ENCODE data around the gene TSHZ3.

Gene TSHZ3

DNA sequence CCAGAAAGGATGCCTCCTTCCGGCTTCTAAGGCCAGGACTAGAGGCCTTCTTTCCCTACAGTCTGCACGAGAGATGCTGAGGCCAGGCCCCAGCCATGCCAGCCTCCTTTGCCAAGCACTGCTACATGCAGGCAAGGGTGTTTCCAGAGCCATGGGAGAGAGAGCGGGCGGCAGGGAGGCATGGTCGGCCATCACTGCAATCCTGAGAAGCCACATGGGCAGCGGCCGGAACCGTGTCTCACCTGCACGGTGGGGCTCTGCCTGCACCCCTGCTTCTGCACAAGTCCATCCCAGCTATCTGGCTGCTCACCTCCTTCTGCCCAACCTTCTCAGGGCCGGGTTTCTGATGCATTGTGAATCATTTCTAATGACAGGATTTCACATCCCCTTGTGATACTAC, 35.1 kb downstream of the TSHZ3 start:
- no peak for DNase-seq (ENCODE audit: extremely low read depth in 1 of 2, low read depth in 1 of 2)

DNA sequence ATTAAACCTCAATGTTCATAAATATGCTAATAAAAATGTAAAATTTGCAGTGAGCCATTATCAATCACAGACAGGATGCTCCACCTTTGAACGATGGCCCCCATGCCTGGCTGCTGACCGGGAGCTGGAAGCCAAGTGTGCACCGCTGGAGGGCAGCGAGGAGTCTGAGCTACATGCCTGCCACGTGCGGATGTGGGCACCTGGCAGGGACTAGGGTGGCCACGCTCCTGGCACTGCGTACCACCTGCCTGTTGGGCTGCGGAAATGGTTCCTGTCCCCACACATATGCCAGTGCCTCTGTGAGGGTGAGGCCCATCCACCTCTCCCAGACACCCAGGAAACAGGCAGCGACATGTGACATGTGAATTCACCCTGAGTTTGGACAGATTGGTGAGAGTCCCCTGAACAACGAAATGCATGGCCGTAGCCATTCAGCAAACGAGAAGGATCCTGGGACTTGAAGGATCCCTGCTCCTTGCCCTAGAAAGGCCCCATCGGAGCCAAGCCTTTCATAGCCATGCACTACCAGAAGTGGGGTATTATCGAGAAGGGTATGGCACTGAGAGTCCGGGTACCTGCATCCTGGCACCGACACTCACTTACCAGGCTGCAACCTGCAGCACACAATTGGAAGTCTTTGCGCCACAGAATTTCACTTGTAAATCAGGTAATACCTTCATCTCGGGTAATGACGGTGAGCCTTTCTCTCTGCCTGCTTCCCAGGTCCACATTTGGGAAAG, 35.8 kb downstream of the TSHZ3 start:
- no peak for DNase-seq (ENCODE audit: extremely low read depth in 1 of 2, low read depth in 1 of 2)

DNA sequence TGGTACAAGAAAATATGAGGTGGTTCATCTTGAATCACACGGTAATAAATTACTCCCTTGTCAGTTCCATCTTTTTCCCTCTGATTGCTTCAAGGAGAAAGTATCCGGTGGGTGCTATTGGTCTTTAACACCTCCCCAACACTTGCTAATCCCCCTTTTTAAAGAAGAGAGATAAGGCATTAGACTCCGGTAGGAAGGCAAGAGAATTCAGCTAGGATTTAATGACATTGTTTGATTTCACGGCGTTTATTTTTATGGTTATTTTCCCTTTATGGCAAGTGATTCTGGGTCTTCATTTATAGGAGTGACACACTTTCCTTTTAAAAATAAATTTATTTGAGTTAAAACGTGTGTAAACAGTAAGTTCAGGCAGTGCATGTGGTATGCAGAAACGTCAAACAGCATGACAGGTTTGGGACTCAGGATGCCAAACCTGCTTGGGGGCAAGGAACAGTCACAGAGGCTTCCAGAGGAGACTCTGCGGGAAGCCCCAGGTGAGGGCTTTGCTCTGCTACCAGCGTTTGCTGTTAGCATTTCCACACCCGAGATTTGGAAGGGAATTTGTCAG, 36.5 kb downstream of the TSHZ3 start:
- DNase-seq (ENCODE audit: extremely low read depth in 1 of 2, low read depth in 1 of 2), result no peak

DNA sequence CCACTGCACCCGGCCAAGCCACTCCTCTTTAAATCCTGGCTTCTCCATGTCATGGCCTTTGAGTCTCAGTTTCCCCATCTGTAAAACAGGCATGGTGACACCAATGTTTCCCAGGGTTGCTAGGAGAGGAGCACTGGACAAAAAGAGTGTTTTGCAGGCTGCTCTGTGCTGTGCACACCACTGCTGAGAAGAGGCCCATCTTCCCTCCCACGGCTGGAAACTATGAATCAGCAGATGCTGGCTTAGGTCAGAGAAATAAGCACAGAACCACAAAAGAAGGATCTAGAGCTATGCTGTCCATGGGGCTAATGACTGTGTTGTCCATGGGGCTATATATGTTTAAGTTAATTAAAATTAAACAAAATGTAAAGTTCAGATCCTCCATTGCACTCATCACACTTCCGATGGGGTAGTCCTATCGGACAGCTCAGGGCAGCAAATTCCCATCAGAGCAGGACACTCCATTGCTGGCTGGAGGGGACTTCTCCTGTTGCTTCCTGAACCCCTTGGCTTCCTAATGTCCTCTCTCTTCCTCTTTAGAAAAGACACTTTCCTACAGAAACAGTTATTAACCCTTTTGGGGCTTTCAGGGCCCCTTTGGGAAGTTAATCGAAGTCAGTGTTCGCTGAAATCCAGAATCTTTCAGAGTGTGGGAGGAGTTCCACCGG, 37.1 kb downstream of the TSHZ3 start:
- DNase-seq (ENCODE audit: extremely low read depth in 1 of 2, low read depth in 1 of 2), result peak; percentile 11 to 34

DNA sequence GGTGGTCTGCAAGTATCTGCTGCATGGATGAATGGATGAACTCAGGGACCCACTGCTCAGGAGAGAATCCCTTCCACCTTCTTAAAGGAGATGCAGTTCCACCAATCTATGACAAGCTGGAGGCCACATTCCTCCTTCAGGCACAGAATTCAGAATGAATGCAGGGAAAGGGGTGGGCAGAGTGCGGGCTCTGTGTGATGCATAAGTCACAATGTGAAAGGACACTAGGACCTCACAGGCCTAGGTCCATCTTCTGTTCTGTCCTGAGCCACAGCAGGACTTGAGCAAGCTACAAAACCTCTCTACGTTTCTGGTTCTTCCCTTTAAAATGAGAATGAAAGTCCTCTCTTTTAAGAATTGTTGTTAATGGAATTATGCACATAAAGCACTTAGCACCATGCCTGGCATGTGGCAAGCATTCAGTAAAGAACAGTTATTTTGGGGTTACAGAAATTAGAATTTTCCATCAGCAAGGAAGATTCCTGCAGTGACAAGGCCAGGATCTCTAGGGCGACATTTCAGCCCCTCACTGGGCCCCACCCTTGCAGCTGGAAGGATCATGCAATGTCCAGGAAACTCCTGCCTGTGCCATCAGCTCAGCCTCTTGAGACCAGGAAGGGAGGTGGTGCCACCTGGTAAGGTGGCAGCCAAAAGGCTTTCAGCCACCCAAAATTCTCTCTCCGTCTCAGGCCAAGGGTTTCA, 38.7 kb downstream of the TSHZ3 start:
- no peak for DNase-seq (ENCODE audit: extremely low read depth in 1 of 2, low read depth in 1 of 2)

DNA sequence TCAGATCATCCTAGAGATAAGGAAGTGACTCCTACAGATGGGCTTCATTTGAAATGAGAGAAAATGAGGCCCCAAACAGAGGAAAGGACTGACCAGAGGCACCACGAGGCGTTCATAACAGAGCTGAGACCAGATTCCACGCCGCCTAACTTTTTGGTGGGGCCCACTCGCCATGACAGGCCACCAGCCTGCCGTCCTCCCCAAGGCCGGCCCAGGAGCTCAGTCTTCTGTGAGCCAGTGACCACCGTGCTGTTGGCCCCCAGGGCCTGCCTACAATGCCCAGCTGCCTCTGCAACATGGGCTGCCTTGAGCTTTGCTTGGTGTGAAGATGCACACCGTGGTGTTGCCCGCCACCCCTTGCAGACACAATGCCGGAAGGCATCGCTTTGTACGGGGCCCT, 40.5 kb downstream of the TSHZ3 start:
- no peak for DNase-seq (ENCODE audit: extremely low read depth in 1 of 2, low read depth in 1 of 2)

DNA sequence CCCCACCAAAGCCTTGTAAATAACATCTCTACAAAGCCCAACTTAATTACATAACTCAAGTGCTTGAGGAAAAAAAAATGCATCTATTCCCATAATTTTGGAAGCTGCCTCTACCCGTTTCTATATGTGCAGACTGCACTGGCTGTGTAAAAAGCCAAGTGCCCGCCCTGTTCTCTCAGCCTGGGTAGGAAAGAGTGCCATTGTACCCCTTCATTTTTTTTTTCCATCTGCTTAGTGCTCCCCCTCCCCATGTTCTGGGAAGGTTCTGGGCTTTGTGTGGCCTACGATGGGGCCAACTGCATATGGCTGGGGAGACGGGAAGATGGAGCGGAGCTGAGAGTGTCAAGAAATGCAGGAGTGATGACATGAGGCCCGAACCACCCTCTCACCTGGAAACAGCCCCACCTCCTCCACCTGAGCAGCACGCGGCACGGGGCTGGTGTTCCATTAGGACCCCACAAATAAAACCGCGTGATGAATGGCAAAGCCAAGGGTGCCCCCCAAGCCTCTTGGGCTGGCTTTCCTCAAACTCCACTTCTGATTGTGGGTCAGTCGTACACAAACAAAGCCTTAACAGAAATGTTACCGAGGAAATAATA, 42.1 kb downstream of the TSHZ3 start:
- DNase-seq (ENCODE audit: extremely low read depth in 1 of 2, low read depth in 1 of 2), result no peak

DNA sequence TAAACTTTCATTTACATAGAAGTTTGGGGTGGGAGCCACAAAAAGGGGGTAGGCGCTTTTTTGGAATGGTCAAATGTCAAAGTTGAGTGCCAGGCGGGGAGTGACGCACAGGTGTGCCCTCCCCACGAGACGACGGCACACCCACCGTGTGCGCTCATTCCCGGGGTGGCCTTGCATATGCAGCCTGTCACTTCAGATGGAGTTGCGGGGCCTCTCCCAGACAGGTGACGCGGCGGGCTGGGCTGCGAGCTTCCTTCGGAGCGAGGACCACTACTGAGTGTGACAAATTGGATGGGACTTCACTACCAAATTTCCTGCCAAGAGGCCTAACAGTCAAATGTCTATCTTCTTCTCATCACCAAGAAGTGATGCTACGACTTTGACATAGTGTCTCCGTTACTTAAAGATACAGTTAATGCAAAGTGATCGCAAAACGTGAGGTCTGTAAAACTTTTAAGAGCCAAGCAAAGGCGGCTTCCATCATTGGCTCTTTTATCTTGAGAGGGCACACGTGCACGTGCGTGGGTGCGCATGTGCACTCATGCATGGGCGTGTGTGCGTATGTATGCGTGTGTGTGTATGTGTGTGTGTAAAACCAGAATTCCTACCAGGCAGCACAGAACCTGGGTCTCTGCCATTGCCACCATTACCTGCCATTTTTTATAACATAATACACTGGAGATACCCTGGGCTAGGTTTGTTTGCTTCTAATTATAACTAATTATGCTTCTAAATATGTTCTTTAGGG, 43.1 kb downstream of the TSHZ3 start:
- DNase-seq (ENCODE audit: extremely low read depth in 1 of 2, low read depth in 1 of 2), result no peak

DNA sequence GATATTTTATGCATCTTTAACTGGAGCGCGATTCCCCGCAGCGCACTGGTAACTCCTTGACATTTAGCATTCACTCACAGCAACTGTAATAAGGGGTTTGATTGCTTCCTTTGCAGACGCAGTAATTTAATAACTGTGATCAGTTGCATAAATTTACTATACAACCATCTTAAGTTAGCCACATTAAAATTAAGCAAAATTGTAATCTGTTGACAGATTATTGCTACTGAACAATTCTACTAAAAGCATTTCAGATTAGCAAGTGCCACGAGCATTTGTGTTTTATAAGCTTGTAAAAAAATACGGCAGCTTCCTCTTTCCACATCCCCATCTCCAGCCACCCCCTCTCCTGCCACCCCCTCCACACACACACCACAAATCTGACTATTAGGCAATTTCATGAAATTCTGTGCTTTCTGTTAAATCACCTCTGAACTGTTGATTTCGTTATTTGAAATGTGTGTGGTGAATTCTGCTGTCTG, 44.4 kb downstream of the TSHZ3 start:
- DNase-seq (ENCODE audit: extremely low read depth in 1 of 2, low read depth in 1 of 2), result no peak

DNA sequence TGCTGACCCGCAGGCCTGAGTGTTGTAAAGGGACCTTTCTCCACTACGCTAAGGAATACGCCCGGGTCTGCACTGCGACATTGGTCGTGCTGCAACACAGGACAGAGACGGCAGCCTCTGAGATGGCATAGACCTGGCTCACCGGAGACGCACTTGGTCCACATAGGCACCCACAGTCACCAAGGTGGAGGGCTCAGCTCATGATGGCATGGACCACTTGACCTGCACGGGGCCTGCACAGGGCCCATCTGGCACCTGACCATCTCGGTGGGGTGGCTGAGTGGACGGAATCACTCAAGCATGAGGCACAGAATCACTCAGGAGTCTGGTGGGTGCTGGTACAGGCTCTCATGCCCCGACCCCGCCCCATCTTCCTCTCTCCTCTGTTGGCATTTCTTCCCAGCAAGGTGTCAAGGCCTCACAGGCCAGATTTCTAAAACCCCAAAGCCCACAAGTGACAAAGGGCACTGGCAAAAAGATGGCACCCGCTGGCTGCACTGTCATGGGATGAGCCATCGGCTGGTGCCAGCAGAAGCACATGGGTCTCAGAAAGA, 45.9 kb downstream of the TSHZ3 start:
- DNase-seq (ENCODE audit: extremely low read depth in 1 of 2, low read depth in 1 of 2), result no peak

DNA sequence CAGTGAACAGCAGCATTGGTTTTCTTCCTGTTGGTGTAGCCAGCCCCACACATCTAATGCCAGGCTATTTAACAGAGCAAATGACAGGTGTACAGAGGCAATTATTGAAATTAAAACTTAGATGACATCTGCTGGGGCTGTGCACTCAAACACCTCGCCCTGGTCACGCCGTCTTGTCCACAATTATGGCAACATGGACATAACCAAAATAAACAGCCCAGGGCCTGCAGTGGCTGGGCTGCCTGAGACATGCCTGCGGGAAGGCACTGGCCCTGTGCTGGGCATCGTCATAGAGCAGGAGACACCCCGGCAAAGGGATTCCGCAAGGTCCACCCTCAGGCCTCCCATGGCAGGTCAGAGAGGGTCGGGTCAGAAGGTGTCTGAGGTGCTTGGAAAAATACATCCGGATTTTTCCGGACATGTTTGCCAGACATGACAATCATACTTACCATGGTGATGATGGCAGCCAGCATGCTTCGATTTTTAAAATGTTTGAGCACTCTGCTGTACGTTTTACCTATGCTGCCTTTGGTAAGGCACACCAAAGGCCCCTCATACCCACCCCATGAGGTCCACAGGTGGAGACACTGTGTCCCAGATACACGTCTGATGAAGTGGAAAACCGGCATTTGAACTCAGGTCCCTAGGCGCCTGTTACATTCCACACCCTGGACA, 47.8 kb downstream of the TSHZ3 start:
- DNase-seq (ENCODE audit: extremely low read depth in 1 of 2, low read depth in 1 of 2), result no peak

DNA sequence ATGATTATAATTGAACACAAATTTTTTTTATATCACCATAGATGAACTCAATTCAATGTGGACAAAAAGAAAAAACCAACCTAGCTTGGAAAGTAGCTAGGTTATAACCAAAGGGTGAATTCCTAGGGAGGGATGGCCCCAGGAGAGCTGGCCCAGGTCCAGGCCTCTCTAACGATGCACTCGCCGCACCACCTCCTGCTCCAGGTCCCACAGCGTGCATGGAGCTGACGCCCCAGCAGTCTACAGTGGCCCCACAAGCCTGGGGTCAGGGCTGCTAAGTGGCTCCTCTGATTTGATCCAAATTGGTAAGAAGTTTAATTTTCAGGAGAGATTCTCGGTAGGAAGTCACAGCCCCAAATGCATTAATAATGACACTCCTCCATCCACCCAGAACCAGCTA, 48.8 kb downstream of the TSHZ3 start:
- DNase-seq (ENCODE audit: extremely low read depth in 1 of 2, low read depth in 1 of 2), result no peak

DNA sequence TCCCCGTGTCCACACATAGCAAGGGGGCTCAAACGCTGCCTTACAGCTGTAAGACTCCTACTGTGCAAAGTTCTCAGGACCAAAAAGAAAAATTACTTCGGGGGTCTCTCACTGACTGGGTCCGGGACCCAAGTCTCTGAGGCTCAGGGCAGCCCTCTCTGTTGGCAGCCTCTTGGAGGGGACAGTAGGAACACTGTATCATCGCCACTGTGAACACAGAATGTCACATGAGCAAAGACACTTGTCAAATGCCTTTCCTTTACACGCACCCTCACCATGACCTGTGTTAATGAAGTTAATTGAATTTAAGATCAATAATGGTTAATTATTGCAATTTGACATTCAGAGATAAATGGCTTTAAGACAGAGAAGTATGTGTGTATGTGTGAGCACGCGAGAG, 49.6 kb downstream of the TSHZ3 start:
- no peak for DNase-seq (ENCODE audit: extremely low read depth in 1 of 2, low read depth in 1 of 2)

DNA sequence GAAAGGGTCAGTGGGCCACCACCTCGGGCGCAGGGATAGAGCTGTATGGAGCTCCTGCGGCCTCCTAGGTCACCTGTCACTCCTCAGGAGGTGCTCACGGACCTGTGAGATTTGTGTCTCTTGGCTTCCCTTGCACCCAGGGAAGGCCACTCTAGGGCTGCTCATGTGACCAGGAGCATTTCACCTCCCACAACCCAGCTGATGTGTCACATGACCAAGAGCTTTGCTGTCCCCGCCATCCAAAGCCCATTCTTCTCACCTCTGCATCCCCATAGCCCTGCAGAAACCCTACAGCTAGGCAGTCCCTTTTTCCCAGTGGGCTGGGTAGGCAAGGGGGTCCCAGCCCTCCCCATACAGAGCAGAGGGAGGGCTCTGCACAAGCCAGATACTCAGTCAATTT, 51.2 kb downstream of the TSHZ3 start:
- DNase-seq (ENCODE audit: extremely low read depth in 1 of 2, low read depth in 1 of 2), result no peak

DNA sequence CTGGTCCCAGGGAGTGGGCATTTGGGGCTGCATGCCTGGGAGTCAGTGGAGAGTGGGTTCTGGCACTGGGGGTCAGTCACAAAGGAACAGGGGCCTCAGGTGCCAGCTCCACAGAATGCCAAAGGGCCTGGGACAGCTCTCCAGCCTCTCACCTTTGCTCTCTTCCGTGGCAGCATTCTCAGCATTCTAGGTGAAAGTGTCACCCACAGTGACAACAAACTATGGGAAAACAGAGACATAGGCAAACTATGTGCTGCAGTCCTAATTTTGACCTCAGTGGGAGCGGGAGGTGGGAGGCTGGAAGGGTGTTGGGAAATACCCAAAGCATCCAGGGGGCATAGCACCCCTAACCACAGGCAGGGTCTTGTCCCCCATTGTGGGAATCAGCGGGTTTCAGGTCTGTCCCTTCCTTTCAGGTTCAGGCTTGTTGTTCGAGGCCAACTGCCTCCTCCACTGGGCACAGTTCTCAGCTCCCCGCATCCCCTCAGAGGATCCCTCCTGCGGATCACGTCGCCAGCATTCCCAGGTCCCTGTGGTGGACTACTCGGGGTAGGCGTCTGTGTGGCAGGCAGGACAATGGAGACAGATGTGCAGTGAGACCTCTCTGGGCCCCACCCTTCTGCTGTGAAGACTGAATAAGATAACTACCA, 52.4 kb downstream of the TSHZ3 start:
- DNase-seq (ENCODE audit: extremely low read depth in 1 of 2, low read depth in 1 of 2), result no peak

DNA sequence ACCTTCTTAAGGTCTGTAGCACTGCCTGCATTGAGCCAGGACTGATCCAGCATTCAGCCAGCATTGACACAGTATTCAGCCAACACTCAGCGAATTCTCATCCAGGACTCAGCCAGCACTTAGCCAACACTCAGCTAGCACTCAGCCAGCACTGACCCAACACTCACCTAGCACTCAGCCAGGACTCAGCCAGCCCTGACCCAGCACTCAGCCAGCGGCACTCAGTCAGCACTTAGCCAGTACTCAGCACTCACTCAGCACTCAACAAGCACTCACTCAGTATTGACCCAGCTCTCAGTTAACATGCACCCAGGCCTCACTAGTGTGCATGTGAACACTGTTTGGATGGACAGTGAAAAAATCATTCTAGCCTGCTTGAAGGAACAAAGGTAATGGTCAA, 55.0 kb downstream of the TSHZ3 start:
- DNase-seq (ENCODE audit: extremely low read depth in 1 of 2, low read depth in 1 of 2), result no peak

DNA sequence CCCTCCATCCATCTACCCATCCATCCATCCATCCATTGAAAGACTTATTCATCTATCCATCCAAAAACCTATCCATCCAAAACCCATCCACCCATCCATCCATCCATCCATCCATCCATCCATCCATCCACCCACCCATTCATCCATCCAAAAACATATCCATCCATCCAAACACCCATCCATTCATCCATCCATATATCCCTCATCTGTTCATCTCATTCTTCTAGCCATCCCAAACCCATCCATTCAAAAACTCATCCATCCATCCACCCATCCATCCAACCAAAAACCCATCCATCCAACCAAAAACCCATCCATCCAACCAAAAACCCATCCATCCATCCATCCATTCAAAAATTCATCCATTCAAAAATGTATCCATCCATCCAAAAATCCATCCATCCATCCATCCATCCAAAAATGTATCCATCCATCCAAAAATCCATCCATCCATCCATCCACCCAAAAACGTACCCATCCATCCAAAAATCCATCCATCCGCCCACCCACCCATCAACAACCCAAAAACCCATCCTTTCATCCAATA, 56.5 kb downstream of the TSHZ3 start:
- DNase-seq (ENCODE audit: extremely low read depth in 1 of 2, low read depth in 1 of 2), result no peak

DNA sequence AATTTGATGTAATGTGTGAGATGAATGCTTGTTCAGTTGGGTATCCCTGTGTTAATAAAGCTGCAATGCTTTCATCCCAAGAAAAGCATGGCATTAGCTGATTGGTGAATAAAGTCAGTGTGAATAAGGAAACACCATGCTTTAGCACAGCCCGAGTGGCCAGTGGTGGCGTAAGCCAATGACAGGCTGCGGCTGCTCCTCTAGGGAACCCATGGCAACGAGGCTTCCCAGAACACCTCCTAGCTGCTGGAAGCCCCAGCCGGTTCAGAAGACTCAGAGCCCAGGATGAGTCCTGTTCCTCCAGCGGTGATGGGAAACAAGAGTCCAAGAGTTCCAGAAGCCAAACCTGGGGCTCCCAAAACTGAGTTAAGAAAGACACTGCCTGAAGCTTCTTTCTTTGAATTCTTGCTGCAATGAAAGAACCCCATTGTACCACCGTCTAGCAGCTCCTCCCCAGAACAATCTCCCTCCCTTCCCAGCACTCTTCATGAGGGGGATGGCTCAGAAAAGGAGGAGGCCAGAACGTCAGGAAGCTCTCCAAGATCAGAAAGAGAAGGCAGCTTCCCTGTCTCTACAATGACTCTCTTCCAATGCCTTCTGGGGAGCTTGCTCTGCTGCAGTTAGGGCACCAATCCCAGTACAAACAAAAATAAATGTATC, 58.2 kb downstream of the TSHZ3 start:
- no peak for DNase-seq (ENCODE audit: extremely low read depth in 1 of 2, low read depth in 1 of 2)

All from stimulated activated CD8-positive, alpha-beta memory T cell treated with anti-CD3 and anti-CD28 coated beads, Interleukin-7, amount 100 ng/mL, for 48 hours (primary cell).